ENCODE data around the gene CFAP99. TPM values are rescaled to one million over a fixed set of nuclear protein-coding genes. Genes with fewer than 3 reads are reported as not detected.

Gene CFAP99
- total RNA-seq (10 to 100 TPM; 30.5 to 41.2 TPM), polyA plus RNA-seq (ENCODE audit: insufficient read depth, low read depth, low replicate concordance) (40.1 TPM)
- long read RNA-seq, donor 1 = 0 reads
- long read RNA-seq, donor 2 = 0 reads

- Histone ChIP-seq H3K4me1 (peaks cover 13% of the 10 kb centered on the region), H3K27ac (no peak within 1 kb of the TSS), H3K9me3 (no peaks in the 10 kb centered on the region), H3K27me3 (no peaks in the 10 kb centered on the region), H3K4me3 (peak within 1 kb of the TSS; percentile 68), H3K36me3 (ENCODE audit: low read depth, missing control alignments) (no peaks in the 10 kb centered on the region)
- intact Hi-C loops (cut with DNase I; ENCODE audit: low total_unique reads) = no loop called here
- DNase-seq = peak; percentile 98
- WGBS, 2 donors = 0 to 1% methylated on average over 32 to 53 of the region's 94 CpGs
- TF ChIP-seq POLR2A (IDR thresholded peaks at IDR 0.05) = no peak
Observed at GRCh38 chr4:2418650-2419571, at the start of gene CFAP99. Gene CFAP99, plus strand, starts transcription at chr4:2418955.

- Histone ChIP-seq H3K4me3 (no peak overlapping the region), H3K4me1 (peaks cover 15% of the 10 kb centered on the region), H3K27ac (no peak overlapping the region), H3K27me3 (no peaks in the 10 kb centered on the region), H3K36me3 (ENCODE audit: low read depth, missing control alignments) (no peaks in the 10 kb centered on the region), H3K9me3 (no peaks in the 10 kb centered on the region)
- intact Hi-C loops (cut with DNase I; ENCODE audit: low total_unique reads) = no loop called here
- 89 to 93% methylated on average over 15 to 25 of the region's 26 CpGs for whole genome bisulfite sequencing, 2 donors
- TF ChIP-seq CTCF (IDR thresholded peaks at IDR 0.05) (no peak), POLR2A (IDR thresholded peaks at IDR 0.05) (no peak)
- DNase-seq = no peak
Observed at GRCh38 chr4:2370597-2371320, 48.0 kb upstream of the CFAP99 start.

GRCh38 chr4:2371765-2372487 lies 46.8 kb upstream of the CFAP99 start:
- intact Hi-C loops (cut with DNase I; ENCODE audit: low total_unique reads) = no loop called here
- TF ChIP-seq CTCF (IDR thresholded peaks at IDR 0.05) = no peak
- no peak for TF ChIP-seq POLR2A (IDR thresholded peaks at IDR 0.05)
- H3K27ac ChIP-seq = no peak overlapping the region
- WGBS, 2 donors = 83 to 93% methylated on average over 14 to 27 of the region's 27 CpGs
- H3K9me3 ChIP-seq = no peaks in the 10 kb centered on the region
- H3K4me3 ChIP-seq = no peak overlapping the region
- DNase-seq = no peak
- H3K36me3 ChIP-seq (ENCODE audit: low read depth, missing control alignments) = no peaks in the 10 kb centered on the region
- H3K4me1 ChIP-seq = peaks cover 4% of the 10 kb centered on the region
- no peaks in the 10 kb centered on the region for H3K27me3 ChIP-seq

GRCh38 chr4:2372488-2373030 lies 46.2 kb upstream of the CFAP99 start:
- Histone ChIP-seq H3K27ac (no peak overlapping the region), H3K27me3 (no peaks in the 10 kb centered on the region), H3K36me3 (ENCODE audit: low read depth, missing control alignments) (no peaks in the 10 kb centered on the region), H3K4me3 (no peak overlapping the region), H3K9me3 (no peaks in the 10 kb centered on the region), H3K4me1 (no peaks in the 10 kb centered on the region)
- TF ChIP-seq POLR2A (IDR thresholded peaks at IDR 0.05) = no peak
- TF ChIP-seq CTCF (IDR thresholded peaks at IDR 0.05) = no peak
- intact Hi-C loops (cut with DNase I; ENCODE audit: low total_unique reads) = no loop called here
- WGBS, 2 donors = 89 to 90% methylated on average over 2 to 14 of the region's 14 CpGs
- DNase-seq = no peak
